Epithelial cell of proximal tubule (primary cell): ENCODE results near the gene SLC16A4. TPM values are rescaled to one million over a fixed set of nuclear protein-coding genes. Genes with fewer than 3 reads are reported as not detected.

ENCODE experiments used
- DNase-seq: peaks from one replicate; pipeline ENCODE4 v3.0.0-alpha.2; 2011; ENCODE audit warnings: low read depth
- H3K4me3 ChIP-seq: 2 replicates; pipeline ENCODE4 v1.5.1; 2011; ENCODE audit warnings: low read depth, mild to moderate bottlenecking, low read length
- CTCF ChIP-seq: conservative IDR thresholded peaks from 2 replicates; pipeline ENCODE4 v1.5.1; 2012; ENCODE audit warnings: low read depth, mild to moderate bottlenecking, low read length
- total RNA-seq: library from RNA; depleted of rRNA; stranded (reverse); fragments of >200 nt; gene quantifications from 2 replicates; pipeline ENCODE4 v1.2.3, GENCODE V29; 2015

Gene SLC16A4
- total RNA-seq, 1 donor from 2014 or later, result 12.4 TPM

- DNase-seq, result no peak
- no peak overlapping the region for H3K4me3 ChIP-seq
- TF ChIP-seq CTCF, result no peak
These were observed 62.6 kb downstream of the SLC16A4 start for GRCh38 chr1:110328274-110328673.

- no peak for DNase-seq
- H3K4me3 ChIP-seq, result no peak overlapping the region
- TF ChIP-seq CTCF, result no peak
These were observed 64.0 kb downstream of the SLC16A4 start for GRCh38 chr1:110326826-110327225.

- no peak overlapping the region for H3K4me3 ChIP-seq
- no peak for DNase-seq
- no peak for TF ChIP-seq CTCF
These were observed 66.2 kb downstream of the SLC16A4 start for GRCh38 chr1:110324667-110325066.

GRCh38 chr1:110321846-110322245 lies 69.0 kb downstream of the SLC16A4 start:
- TF ChIP-seq CTCF, result no peak
- no peak overlapping the region for H3K4me3 ChIP-seq

GRCh38 chr1:110321045-110321444 lies 69.8 kb downstream of the SLC16A4 start:
- H3K4me3 ChIP-seq, result no peak overlapping the region
- TF ChIP-seq CTCF, result no peak
- DNase-seq, result no peak

More at GRCh38 chr1:110321846-110322245, 69.0 kb downstream of the SLC16A4 start:
- DNase-seq, result no peak

GRCh38 chr1:110320168-110320518 lies 70.7 kb downstream of the SLC16A4 start:
- no peak overlapping the region for H3K4me3 ChIP-seq
- no peak for DNase-seq
- no peak for TF ChIP-seq CTCF

- no peak overlapping the region for H3K4me3 ChIP-seq
- TF ChIP-seq CTCF, result no peak
- no peak for DNase-seq
These were observed 71.3 kb downstream of the SLC16A4 start for GRCh38 chr1:110319332-110320167.
